Activated T-cell treated with anti-CD3 and anti-CD28 coated beads, Interleukin-2, amount 50 U/mL, for 48 hours (primary cell): ENCODE data around the gene CBS.
"Not testable (repeated sequence)": the region's sequence is repeated elsewhere in the genome, so short reads cannot be mapped to it uniquely, and the experiment has no call there.

Experiments used
- DNase-seq, 2 experiments: peaks; one replicate each; pipeline ENCODE4 v3.0.0-alpha.2; 2020

CBS gene

DNA sequence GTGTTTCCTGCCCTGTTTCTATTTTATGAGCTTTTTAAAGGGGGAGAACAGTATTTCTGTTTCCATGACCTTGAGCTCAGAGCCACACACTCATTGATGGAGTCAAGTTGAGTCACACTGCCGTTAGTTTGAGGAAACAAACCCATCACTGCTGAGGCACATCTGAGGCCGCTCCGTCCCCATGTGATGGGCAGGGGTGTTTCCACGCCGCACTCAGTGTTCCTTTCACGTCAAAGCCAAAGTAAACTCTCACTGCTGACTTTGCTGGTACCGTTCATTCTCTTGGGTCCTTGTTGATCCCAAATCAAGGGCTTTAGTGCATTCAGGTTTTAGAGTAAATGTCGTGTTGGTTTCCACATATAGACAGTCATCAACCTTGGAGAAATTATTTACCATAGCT is 52.5 kb downstream of the CBS start:
- no peak for DNase-seq

DNA sequence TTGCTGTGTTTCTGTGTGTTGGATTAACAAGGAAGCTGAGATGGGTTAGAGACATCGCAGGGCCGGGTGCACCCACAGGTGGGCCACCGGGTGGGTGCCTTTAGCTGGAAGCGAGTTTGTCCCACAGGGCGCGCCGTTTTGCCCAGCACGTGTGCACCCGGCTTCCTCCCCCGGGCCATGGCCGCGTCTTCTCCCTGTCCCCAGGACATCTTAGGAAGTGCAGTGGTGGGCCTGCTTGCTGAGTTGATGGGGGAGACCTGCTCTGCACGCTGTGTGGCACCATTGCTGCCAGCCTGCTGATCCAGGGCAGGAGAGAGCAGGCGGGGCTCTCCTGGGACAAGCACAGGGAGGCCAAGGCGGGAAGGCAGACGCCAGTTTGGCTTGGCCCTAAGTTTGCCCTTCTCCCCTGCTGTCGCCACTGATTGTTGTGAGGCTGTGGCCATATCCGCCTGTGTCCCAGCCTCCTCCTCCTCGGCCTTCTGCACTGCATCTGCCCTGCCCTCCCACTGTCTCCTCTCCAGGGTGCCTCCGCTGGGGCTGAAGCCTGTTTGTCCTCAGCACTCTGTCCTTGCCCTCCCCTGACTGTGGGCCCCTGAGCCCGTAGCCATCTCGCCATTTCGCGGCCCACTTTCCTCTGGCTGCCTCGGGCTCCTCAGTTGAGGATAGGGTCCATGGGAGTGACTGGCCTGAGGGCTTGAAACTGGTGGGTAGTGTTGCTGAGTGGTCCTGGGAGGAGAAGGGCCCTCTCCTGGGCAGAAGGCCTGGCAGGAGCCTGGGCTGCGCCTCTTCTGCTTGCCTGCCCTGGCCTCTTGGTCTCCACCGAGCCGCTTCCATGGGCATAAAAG is 53.7 kb downstream of the CBS start:
- no peak for DNase-seq

DNA sequence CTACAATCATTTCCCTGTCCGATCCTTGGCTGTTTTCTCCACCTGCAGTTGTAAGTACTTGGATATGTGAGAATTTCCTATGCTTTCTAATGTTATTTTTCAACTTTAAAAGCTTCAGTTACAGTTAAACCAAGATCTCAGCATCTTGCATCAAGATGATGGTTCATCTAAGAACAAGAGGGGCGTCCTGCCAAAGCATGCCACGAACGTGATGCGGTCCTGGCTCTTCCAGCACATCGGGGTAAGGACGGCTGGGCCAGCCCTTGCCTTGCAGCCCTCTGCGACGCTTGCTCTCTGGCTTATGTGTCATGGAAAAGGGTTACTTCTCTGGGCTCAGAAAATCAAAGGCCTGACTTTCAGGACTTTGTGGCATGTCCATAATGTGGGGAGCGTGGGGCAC is 54.4 kb downstream of the CBS start:
- DNase-seq: no peak

DNA sequence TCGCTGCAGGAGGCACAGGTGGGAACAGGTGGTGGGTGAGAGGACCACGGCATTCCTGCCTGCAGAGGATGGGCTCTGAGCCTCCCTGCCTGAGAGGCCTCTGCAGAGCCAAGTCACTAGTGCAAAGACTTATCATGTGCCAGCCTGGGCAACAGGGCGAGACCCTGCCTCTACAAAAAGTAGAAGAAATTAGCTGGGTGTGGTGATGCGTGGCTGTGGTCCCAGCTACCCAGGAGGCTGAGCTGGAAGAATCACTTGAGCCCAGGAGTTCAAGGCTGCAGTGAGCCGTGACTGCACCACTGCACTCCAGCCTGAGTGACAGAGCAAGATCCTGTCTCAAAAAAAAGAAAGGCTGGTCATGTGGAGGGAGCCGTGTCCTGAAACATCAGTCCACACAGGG is 54.9 kb downstream of the CBS start:
- no peak for DNase-seq

DNA sequence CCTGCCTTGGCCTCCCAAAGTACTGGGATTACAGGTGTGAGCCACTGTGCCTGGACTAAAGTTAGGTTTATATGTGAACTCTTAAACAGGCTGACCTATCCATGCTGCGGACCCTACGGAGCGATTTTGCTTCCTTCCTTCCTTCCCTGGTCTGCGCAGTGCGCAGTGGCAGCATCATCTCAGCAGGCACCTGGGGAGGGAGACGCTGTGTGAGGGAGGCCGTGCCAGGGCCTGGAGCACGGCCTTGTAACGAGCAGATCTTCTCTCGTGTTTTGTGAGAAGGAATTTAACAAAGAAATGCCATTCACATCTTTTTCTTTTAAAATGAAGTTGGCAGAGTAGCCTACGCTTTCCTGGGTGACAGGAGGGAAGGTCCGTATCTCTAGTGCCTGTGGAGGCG is 55.5 kb downstream of the CBS start:
- DNase-seq: no peak

DNA sequence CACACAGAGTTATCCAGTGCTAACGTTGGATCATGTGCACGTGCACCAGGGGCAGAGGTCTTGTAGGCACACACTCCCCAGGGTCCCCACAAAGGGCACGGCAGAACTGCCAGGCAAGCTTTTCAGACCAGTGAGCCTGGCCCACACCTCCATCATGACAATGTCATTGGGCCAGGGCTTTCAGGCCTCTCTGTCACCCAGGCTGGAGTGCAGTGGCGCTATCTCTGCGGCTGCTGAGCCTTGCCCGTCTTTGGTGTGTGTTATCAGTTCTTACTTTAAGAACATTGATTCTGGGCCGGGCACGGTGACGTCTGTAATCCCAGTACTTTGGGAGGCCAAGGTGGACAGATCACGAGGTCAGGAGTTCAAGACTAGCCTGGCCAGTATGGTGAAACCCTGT is 57.1 kb downstream of the CBS start:
- no peak for DNase-seq

DNA sequence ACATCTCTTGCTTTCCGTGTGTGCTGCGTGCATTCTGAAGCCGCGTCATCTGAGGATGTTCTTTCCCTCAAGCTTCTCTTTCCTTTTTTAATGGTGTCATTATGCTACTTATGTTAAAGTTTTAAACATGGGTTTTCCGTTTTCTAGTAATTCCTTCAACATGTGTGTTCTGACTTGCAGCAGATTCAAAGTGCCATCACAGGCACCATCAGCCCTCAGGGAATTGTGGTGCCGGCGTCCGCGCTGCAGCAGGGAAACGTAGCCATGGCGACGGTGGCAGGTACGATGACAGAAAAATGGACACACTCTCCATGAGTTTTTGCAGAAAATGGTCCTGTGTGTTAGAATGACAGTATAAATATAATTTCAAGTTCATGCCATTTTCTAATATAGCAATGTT is 58.9 kb downstream of the CBS start:
- DNase-seq: no peak

DNA sequence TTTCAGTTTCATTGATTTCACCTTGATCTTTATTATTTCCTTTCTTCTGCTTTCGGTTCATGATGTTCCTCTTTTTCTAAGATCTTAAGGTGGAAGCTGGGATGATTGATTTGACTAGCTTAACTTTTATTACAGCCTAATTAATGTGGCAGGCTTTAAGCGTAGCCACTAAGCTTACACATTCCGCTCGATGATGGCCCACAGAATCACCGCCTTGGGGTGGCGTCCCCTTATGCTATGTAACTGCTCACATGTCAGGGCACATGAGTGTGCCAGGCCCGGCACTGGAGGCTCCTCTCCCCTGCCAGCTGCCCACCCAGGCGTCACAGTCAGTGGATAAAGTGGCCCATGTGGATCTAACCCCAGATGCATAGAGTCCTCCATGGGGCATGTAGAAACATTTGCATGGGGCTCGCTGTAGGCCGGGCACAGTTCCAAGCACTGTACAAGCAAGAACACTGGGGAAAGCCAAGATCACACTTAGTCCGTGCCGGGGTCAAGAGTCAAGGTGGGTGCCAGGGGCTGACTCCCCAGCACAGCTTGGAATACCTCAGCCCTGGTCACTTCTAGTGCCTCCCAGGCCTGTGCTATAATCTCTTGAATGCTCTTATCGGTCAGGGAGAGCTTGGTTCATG is 59.6 kb downstream of the CBS start:
- no peak for DNase-seq

DNA sequence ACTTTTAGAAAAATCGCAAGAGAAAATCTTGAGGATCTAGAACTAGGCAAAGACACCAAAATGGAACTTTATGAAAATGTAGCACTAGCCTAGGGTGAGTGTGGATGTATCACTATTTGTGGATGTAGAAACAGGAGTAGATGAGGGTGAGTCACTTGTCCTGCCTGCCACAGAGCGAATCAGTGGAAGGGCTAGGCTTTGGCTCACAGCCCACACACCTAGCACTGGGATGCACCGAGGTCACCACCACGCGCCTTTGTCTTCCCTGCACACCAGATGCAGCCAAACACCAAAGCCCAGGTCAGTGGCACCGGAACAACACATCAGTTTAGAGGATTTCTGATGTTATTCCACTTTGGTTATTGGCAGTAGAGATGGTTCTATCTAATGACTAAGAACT is 63.0 kb downstream of the CBS start:
- no peak for DNase-seq

DNA sequence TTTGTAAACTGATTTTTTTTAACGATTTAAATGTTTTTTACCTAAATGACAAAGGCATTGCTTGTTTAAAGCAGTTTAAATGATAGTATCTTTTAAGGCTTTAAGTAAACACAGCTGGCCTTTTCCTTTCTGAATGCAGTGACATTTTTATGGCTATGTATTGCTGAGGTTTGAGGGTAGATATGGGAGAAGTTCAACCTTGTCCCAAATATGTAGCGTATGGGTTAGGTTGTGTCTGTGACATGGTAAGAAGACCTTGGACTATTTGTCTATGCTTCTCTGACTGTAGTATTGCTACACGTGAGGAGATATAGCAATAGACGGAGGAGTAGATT is 68.8 kb downstream of the CBS start:
- no peak for DNase-seq

DNA sequence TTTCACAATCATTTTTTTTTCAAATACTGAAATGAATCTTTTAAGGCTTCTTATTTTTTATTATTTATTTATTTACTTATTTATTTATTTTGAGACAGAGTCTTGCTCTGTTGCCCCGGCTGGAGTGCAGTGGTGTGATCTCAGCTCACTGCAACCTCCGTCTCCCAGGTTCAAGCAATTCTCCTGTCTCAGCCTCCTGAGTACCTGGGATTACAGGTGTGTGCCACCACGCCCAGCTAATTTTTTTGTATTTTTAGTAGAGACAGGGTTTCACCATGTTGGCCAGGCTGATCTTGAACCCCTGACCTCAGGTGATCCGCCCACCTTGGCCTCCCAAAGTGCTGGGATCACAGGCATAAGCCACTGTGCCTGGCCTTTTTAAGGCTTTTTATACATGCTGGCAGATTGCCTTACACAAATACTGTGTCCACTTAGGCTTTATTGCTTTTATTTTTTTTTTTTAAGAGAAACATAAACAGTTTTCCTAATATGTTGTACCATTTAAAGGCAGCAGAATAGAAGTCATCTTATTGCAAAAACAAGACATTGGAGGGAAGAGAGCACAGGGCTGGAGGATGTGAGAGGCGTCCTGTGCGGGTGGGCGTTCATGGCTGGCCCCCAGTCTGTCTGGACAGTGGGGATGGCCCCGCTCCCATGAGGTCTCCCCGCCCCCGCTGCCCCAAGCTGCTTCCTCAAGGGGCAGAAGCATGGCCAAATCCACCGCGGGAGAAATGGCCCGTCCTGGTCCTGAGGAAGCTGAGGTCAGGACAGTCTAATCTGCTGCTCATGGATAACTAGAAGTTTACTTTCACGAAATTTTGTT is 69.4 kb downstream of the CBS start:
- DNase-seq: not testable (repeated sequence)

DNA sequence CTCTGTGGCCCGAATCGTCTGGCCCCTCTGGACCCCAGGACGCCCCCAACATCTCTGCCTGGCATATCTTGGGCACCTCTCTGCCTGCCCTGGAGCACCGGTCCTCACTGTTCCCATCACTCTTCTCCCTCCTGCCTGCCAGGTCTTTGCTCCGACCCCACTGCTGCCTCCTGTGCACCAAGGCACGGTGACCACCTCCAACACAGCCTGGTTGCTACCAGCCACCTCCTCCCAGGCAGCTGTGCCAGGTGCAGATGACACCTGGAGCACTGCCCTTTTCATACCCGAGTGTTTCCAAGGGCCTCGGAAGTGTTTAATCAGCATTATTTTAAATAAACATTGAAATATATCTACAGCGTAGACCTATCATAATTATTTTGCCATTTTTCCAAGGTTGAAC is 70.0 kb downstream of the CBS start:
- DNase-seq: no peak

DNA sequence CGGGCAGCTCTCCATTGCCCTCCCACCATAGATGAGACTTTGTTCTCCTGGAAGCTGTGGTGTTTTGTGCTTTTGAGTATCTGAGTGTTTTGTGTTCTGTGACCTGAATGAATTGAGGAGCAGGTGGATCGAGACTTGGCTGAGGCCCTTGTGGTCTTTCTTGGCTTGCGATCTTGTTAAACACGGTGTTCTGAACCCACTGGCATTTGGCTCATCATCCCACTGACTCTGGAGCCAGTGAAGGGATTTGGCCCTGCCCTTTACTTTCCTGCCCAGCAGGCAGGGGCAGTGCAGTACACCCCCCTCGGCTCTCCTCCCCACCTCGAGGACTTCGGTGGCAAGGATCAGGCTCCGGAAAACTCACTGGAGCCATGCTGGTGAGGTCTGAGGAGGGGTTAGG is 70.7 kb downstream of the CBS start:
- DNase-seq: no peak
